Lung (tissue), 12 donors: Measurements from ENCODE around the gene NBAS. TPM values are rescaled to one million over a fixed set of nuclear protein-coding genes. Genes with fewer than 3 reads are reported as not detected.

ENCODE experiments used
- ATAC-seq: fragments of 200-7000 bp; cut with Tn5 transposase; one replicate; pipeline ENCODE4 v1.9.1; 2020; ENCODE audit warnings: moderate number of reproducible peaks; ENCODE audit not compliant: insufficient read depth, low FRiP score
- DNase-seq, 3 donors: peaks; one replicate each; pipeline ENCODE4 v3.0.0-alpha.2; 2013 to 2017
- H3K27ac ChIP-seq, 2 donors: one replicate each; pipeline ENCODE4 v1.5.1; 2013; ENCODE audit warnings: mild to moderate bottlenecking in 2 of 2, moderate library complexity in 2 of 2, control low read depth in 1 of 2, inconsistent platforms in 1 of 2, low read depth in 1 of 2, low read length in 1 of 2
- H3K27me3 ChIP-seq, 3 donors: one replicate each; pipeline ENCODE4 v1.5.1; 2013; ENCODE audit warnings: low read length in 2 of 3; ENCODE audit not compliant: control insufficient read depth in 3 of 3, insufficient read depth in 3 of 3
- H3K36me3 ChIP-seq, 4 donors: one replicate each; pipeline ENCODE4 v1.5.1; 2013; ENCODE audit warnings: low read length in 4 of 4, mild to moderate bottlenecking in 1 of 4, moderate library complexity in 1 of 4; ENCODE audit not compliant: control insufficient read depth in 4 of 4, insufficient read depth in 4 of 4
- H3K4me1 ChIP-seq, 5 donors: one replicate each; pipeline ENCODE4 v1.5.1; 2013; ENCODE audit warnings: low read length in 5 of 5, mild to moderate bottlenecking in 2 of 5, moderate library complexity in 1 of 5; ENCODE audit not compliant: control insufficient read depth in 5 of 5, insufficient read depth in 5 of 5
- H3K4me3 ChIP-seq: one replicate; pipeline ENCODE4 v1.5.1; 2013; ENCODE audit warnings: mild to moderate bottlenecking, control low read depth, moderate library complexity
- H3K9ac ChIP-seq, 2 donors: one replicate each; pipeline ENCODE4 v1.5.1; 2013; ENCODE audit warnings: low read length in 2 of 2, control low read depth in 1 of 2; ENCODE audit not compliant: insufficient read depth in 1 of 2
- H3K9me3 ChIP-seq, 4 donors: one replicate each; pipeline ENCODE4 v1.5.1; 2013; ENCODE audit warnings: low read length in 3 of 4, mild to moderate bottlenecking in 1 of 4, moderate library complexity in 1 of 4; ENCODE audit not compliant: control insufficient read depth in 4 of 4, insufficient read depth in 3 of 4
- WGBS, 2 donors: extraction: QIAGEN DNeasy Blood & Tissue Kit; methylation state at CpG; one replicate each; pipeline ENCODE4 v1.1.7; 2013; 5-methylcytosine and 5-hydroxymethylcytosine counted together
- polyA plus RNA-seq, 2 donors: library from polyadenylated mRNA; stranded (reverse); fragments of 200-250 nt; gene quantifications; one replicate each; pipeline ENCODE4 v1.2.1, GENCODE V29; 2013
- total RNA-seq, 2 donors: library from RNA; depleted of rRNA in 1 of 2; stranded (reverse); fragments of >200 nt in 1 of 2; gene quantifications; one replicate each; pipeline ENCODE4 v1.2.1, GENCODE V29; 2014 to 2021
- TF ChIP-seq, protein P1 (sequence below): IDR thresholded peaks from 2 replicates; pipeline ENCODE4 v1.5.1; 2012; ENCODE audit warnings: mild to moderate bottlenecking; ENCODE audit errors: control extremely low read depth, extremely low read depth
- donor health status: control.
- donor health status: control.
- donor health status: Bipolar disorder and iron deficiency.
- donor health status: healthy.
- donor health status: DM: yes; HTN: yes; CAD: no.

The NBAS gene
- total and polyA plus RNA-seq, 4 donors = 15.6 to 61.3 (median 35.4) TPM

DNA sequence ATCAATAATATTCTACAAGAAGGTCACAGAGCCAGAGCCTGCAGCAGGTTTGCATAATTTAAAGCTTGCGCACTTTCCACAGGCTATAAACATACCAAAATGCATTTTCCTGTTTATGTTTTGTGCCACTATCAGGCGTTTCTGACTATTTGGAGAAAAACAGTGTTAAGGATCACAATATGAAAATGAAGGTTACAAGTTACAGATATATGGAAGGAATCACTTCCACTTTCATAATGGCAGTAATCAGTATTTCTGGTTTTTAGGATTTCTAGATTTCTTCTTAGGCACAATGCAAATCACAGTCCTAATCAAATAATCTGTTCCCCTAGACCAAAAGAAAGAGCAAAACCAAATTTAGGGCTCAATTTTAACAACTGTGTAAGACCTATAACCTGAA, 279.5 kb downstream of the NBAS start:
- H3K36me3 ChIP-seq = peaks cover 5 to 12% (median 6%) of the 10 kb centered on the region in 4 donors
- TF ChIP-seq, protein P1, sequence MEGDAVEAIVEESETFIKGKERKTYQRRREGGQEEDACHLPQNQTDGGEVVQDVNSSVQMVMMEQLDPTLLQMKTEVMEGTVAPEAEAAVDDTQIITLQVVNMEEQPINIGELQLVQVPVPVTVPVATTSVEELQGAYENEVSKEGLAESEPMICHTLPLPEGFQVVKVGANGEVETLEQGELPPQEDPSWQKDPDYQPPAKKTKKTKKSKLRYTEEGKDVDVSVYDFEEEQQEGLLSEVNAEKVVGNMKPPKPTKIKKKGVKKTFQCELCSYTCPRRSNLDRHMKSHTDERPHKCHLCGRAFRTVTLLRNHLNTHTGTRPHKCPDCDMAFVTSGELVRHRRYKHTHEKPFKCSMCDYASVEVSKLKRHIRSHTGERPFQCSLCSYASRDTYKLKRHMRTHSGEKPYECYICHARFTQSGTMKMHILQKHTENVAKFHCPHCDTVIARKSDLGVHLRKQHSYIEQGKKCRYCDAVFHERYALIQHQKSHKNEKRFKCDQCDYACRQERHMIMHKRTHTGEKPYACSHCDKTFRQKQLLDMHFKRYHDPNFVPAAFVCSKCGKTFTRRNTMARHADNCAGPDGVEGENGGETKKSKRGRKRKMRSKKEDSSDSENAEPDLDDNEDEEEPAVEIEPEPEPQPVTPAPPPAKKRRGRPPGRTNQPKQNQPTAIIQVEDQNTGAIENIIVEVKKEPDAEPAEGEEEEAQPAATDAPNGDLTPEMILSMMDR = no peak
- ATAC-seq (no peak), DNase-seq (no peak)
- no peak overlapping the region for H3K9ac ChIP-seq
- peaks cover 0 to 1% (median 0%) of the 10 kb centered on the region in 4 donors for H3K9me3 ChIP-seq
- no peaks in the 10 kb centered on the region for H3K27me3 ChIP-seq
- no peak overlapping the region for H3K4me3 ChIP-seq
- peaks cover 0 to 5% (median 0%) of the 10 kb centered on the region in 5 donors for H3K4me1 ChIP-seq
- 83 to 92% methylated on average over 2 of the region's 2 CpGs for WGBS, 2 donors
- H3K27ac ChIP-seq = no peak overlapping the region

DNA sequence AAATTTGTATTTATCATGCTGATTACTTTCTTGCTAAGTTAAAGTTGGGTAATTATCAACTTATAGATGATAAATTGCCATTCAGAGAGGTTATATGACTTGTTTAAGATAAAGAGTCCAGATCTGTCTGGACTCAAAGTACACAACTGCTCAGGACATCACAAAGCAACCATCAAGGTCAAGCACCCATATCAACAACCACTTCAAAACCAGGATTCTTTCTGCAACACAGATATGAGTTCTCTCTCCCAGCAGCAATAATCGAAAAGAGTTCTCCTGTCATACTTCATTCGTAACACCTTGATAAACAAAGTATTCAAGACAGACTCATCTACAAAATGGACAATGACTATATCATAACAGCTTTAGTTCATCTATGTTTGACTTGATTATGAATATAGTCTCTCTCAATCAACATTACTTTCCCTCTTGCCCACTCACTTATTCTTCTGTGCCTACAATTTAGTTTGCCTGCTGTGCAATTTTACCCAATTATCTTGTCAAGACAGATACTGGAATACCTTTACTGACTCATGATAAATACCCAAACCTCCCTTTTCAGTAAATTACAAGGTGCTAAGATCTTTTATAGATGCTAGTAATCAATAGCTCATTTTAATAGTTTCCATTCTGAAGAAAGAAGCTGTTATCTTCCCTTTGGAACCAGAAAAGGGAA, 281.8 kb downstream of the NBAS start:
- WGBS, 2 donors = 79 to 85% methylated on average over 2 of the region's 2 CpGs
- H3K27ac ChIP-seq = no peak overlapping the region
- H3K27me3 ChIP-seq = no peaks in the 10 kb centered on the region
- DNase-seq (no peak), ATAC-seq (no peak)
- TF ChIP-seq, protein P1 = no peak
- H3K36me3 ChIP-seq = peaks cover 4 to 15% (median 10%) of the 10 kb centered on the region in 4 donors
- H3K4me3 ChIP-seq = no peak overlapping the region
- no peak overlapping the region for H3K9ac ChIP-seq
- H3K4me1 ChIP-seq = peaks cover 0 to 5% (median 0%) of the 10 kb centered on the region in 5 donors
- H3K9me3 ChIP-seq = no peaks in the 10 kb centered on the region

DNA sequence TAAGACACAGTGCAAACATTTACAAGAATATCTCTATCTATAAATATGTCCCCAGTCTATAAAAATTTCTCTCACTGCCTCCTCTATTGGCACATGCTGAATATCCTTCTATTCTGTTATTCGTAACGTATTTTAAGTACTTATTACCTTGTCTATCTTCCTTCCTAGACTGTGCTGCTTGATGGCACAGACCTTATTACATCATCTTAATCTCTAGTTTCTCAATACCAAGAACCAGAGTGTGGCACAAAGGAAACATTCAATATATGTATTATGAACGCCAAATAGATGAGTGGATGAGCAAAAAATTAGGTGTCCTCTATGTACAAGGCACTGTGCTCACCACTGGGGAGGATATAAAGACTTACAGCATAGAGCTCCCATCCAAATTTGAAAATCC, 282.8 kb downstream of the NBAS start:
- Histone ChIP-seq H3K9ac (no peak overlapping the region), H3K4me3 (no peak overlapping the region), H3K4me1 (peaks cover 0 to 5% (median 0%) of the 10 kb centered on the region in 5 donors), H3K9me3 (no peaks in the 10 kb centered on the region), H3K36me3 (peaks cover 4 to 15% (median 11%) of the 10 kb centered on the region in 4 donors), H3K27ac (no peak overlapping the region), H3K27me3 (no peaks in the 10 kb centered on the region)
- DNase-seq (no peak), ATAC-seq (no peak)
- TF ChIP-seq, protein P1 = no peak
- 36 to 73% methylated on average over 3 of the region's 3 CpGs for WGBS, 2 donors
